Heart left ventricle (tissue), 13 donors: ENCODE measurements around the gene ARHGAP19.

Source experiments
- CTCF ChIP-seq, 12 donors: fragments of 200-600 bp; sonication (generic) in 4 of 12; IDR thresholded peaks; one replicate each; pipeline versions ENCODE4 v1.5.0 to v1.8.0; 2018 to 2022; ENCODE audit warnings: antibody characterized with exemption in 12 of 12, mild to moderate bottlenecking in 5 of 12
- POLR2A ChIP-seq, 2 donors: fragments of 450-650 bp; IDR thresholded peaks; one replicate each; pipeline ENCODE4 v1.6.1; 2017; ENCODE audit warnings: antibody characterized with exemption in 2 of 2, mild to moderate bottlenecking in 2 of 2, moderate library complexity in 2 of 2
- donor health status: ischemic (EF 13 %, LVEDD 7.1; RV severe dilation, severe dysfunction).
- donor health status: DM: no; HTN: yes; CAD: no.
- donor health status: DM: no; HTN: no; CAD: no.
- donor health status: ischemic (EF 25% LVEDD 6.9; RV normal size, moderate dysfunction).
- donor health status: ischemic (EF 25% LVEDD 5.7; RV mildly dilated, moderate dysfunction).
- donor health status: ischemic (EF 35%, LVEDD 5.7; RV mildly dilated, moderate dysfunction).
- donor health status: nonischemic (EF 11% LVEDD 7.7; RV severe dilation, severe dysfunction).
- donor health status: DM: yes; HTN: yes; CAD: no.
- donor health status: PGD.
- donor health status: ischemic (EF 29% LVEDD 5.4; RV normal size, mild dysfunction).
- donor health status: nonischemic (EF 23%, LVEDD 6.1; RV moderate dilation, normal function).

GRCh38 chr10:97182288-97182990 is 110.0 kb downstream of the ARHGAP19 start:
- TF ChIP-seq CTCF (IDR thresholded peaks at IDR 0.05), result no peak
- TF ChIP-seq POLR2A (IDR thresholded peaks at IDR 0.05), result no peak
